ENCODE data around the gene IGSF22.
"Not testable (repeated sequence)": the region's sequence is repeated elsewhere in the genome, so short reads cannot be mapped to it uniquely, and the experiment has no call there.

Gene IGSF22

DNA sequence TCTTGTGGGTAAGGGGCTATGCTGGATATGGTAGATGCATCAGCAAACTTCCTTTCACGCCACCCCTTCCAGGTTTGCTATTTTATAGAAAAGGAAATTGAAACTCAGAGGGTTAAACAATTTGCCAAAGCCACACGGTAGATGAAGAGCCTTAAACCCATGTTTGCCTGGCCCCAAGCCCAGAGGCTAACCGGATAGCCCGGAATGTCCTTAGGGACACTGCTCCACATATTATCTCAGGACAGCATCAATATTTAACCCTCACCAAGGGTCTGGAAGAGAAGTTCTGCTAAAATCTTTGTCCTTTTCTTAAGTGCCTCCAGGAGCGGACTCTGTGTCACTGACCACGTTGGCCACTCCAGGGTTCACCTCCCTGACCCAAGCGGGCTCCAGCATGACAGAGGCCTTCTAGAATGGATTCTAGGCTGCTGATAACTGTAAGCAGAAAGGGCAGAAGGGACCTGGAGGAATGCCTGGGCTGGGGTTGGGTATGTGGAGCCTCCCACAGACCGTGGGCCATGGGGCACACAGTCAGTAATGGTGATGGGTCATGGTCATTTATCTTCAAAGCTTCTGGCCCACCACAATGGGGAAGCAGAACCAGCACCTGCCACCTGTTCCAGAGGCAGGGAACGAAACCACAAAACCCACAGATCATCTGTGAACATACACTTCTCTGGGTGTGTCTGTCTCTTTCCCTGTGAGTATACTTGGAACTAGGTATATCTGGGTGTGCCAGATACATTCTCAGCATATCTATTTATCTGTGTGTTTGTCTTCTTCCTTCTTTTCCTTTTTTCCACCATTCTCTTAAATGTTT, 32.8 kb downstream of the IGSF22 start:
- Mint-ChIP-seq H3K36me3 (ENCODE audit: low read depth) (no peaks in the 10 kb centered on the region), H3K4me3 (no peak overlapping the region), H3K27me3 (ENCODE audit: low read depth, poor library complexity) (peaks cover 53% of the 10 kb centered on the region), H3K9me3 (no peaks in the 10 kb centered on the region), H3K27ac (no peak overlapping the region), H3K4me1 (peaks cover 2% of the 10 kb centered on the region)
- no peak for DNase-seq
- TF ChIP-seq, protein P1, sequence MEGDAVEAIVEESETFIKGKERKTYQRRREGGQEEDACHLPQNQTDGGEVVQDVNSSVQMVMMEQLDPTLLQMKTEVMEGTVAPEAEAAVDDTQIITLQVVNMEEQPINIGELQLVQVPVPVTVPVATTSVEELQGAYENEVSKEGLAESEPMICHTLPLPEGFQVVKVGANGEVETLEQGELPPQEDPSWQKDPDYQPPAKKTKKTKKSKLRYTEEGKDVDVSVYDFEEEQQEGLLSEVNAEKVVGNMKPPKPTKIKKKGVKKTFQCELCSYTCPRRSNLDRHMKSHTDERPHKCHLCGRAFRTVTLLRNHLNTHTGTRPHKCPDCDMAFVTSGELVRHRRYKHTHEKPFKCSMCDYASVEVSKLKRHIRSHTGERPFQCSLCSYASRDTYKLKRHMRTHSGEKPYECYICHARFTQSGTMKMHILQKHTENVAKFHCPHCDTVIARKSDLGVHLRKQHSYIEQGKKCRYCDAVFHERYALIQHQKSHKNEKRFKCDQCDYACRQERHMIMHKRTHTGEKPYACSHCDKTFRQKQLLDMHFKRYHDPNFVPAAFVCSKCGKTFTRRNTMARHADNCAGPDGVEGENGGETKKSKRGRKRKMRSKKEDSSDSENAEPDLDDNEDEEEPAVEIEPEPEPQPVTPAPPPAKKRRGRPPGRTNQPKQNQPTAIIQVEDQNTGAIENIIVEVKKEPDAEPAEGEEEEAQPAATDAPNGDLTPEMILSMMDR (IDR thresholded peaks at IDR 0.05) = no peak

DNA sequence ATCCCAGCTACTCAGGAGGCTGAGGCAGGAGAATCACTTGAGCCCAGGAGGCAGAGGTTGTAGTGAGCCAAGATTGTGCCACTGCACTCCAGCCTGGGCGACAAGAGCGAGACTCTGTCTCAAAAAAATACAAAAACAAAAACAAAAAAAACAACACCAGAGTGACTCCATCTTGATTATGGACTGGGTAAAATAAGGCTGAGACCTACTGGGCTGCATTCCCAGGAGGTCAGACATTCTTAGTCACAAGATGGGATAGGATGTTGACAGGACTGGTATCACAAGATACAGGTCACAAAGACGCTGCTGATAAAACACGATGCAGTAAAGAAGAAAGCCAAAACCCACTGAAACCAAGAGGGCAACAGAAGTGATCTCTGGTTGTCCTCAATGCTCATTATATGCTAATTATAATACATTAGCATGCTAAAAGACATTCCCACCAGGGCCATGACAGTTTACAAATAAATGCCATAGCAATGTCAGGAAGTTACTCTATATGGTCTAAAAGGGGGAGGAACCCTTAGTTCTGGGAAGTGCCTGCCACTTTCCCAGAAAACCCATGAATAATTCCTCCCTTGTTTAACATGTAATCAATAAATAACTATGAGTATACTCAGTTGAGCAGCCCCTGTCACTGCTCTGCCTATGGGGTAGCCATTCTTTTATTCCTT, 34.4 kb downstream of the IGSF22 start:
- not testable (repeated sequence) for DNase-seq; H3K9me3 Mint-ChIP-seq; H3K4me3 Mint-ChIP-seq; H3K36me3 Mint-ChIP-seq (ENCODE audit: low read depth); H3K27ac Mint-ChIP-seq; H3K4me1 Mint-ChIP-seq
- peaks cover 38% of the 10 kb centered on the region for H3K27me3 Mint-ChIP-seq (ENCODE audit: low read depth, poor library complexity)

DNA sequence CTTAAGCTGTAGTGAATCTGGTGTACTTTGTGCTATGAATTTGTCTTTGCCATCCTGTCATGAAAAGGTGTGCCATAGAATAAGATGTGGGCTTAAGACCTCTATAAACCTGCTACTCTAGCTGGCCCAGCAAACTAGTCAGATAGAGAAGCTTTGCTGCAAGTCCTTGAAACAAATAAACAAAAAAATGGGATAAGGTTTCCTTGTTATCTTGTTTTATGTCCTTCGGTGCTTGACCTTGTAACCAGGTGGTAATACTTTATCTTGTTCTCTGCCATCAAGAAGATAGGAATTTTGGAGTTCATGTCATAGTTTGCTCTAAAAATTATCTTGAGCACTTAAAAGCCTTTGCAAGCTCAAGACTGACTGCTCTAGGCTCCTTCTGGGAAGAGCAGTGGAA, 41.7 kb downstream of the IGSF22 start:
- Mint-ChIP-seq H3K4me3 (no peak overlapping the region), H3K27ac (no peak overlapping the region), H3K36me3 (ENCODE audit: low read depth) (no peaks in the 10 kb centered on the region), H3K27me3 (ENCODE audit: low read depth, poor library complexity) (peaks cover 18% of the 10 kb centered on the region), H3K9me3 (no peaks in the 10 kb centered on the region), H3K4me1 (peaks cover 15% of the 10 kb centered on the region)
- no peak for DNase-seq
- TF ChIP-seq, protein P1 (IDR thresholded peaks at IDR 0.05) = no peak

DNA sequence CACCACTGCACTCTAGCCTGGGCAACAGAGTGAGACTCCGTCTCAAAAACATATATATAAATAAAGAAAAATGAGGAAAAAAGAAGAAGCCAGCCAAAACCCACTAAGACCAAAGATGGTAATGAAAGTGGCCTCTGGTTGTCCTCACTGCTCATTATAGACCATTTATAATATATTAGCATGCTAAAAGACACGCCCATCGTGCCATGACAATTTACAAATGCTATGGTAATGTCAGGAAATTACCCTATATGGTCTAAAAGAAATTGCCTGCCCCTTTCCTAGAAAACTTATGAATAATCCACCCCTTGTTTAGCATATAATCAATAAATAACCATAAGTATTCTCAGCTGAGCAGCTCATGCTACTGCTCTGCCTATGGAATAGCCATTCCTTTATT, 43.5 kb downstream of the IGSF22 start:
- H3K4me1 Mint-ChIP-seq = peaks cover 15% of the 10 kb centered on the region
- TF ChIP-seq, protein P1 (IDR thresholded peaks at IDR 0.05) = no peak
- no peaks in the 10 kb centered on the region for H3K9me3 Mint-ChIP-seq
- H3K4me3 Mint-ChIP-seq = no peak overlapping the region
- H3K36me3 Mint-ChIP-seq (ENCODE audit: low read depth) = no peaks in the 10 kb centered on the region
- H3K27me3 Mint-ChIP-seq (ENCODE audit: low read depth, poor library complexity) = peaks cover 14% of the 10 kb centered on the region
- no peak for DNase-seq
- no peak overlapping the region for H3K27ac Mint-ChIP-seq

DNA sequence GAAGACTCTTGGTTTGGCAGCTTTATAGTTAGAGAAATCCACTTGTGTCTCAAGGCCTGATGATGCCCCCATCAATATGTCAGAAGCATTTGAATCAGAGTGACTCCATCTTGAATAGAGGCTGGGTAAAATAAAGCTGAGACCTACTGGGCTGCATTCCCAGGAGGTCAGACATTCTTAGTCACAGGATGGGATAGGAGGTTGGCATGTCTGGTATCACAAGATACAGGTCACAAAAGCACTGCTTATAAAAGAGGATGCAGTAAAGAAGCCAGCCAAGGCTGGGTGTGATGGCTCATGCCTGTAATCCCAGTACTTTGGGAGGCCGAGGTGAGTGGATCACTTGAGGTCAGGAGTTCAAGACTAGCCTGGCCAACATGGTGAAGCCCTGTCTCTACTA, 44.0 kb downstream of the IGSF22 start:
- not testable (repeated sequence) for H3K4me3 Mint-ChIP-seq; DNase-seq; H3K9me3 Mint-ChIP-seq; H3K27ac Mint-ChIP-seq; H3K36me3 Mint-ChIP-seq (ENCODE audit: low read depth)
- peaks cover 14% of the 10 kb centered on the region for H3K27me3 Mint-ChIP-seq (ENCODE audit: low read depth, poor library complexity)
- peaks cover 15% of the 10 kb centered on the region for H3K4me1 Mint-ChIP-seq

DNA sequence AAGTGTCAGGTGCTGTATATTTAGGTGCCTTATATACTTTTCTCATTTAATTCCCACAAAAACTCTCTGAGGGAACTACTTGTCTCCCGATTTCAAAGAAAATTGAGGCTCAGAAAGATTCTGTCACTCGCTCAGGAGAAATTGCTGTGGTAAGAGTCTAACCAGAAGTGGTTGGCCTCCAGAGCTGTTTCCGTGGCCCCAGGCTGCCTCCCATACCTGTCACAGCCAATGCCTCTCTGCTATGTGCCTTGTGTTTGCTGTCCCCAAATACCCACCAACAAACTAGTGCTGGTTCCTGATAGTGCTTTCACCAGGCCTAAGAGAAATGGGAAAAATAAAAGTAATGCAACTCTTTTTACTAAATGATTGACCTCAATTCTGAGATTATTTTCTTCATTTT, 48.4 kb downstream of the IGSF22 start:
- Mint-ChIP-seq H3K27me3 (ENCODE audit: low read depth, poor library complexity) (peaks cover 6% of the 10 kb centered on the region), H3K4me1 (no peaks in the 10 kb centered on the region), H3K27ac (no peak overlapping the region), H3K9me3 (no peaks in the 10 kb centered on the region), H3K4me3 (no peak overlapping the region), H3K36me3 (ENCODE audit: low read depth) (no peaks in the 10 kb centered on the region)
- DNase-seq = no peak
- TF ChIP-seq, protein P1 (IDR thresholded peaks at IDR 0.05) = no peak

DNA sequence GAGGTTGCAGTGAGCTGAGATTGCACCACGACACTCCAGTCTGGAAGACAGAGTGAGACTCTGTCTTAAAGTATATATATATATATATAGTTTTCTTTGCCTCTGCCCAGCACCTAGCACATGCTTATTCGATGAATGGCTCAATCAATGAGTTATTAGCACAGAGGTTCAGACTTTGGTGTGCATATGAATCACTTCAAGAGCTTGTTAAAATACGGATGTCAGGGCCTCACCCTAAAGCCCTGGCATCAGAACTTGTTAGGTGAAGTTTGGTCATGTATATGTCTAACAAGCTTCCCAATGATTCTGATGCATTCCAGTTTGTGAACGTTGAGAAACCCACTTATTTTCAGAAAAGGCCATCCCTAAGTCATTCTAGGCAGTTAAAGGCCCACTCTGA, 49.2 kb downstream of the IGSF22 start:
- H3K4me3 Mint-ChIP-seq = no peak overlapping the region
- no peaks in the 10 kb centered on the region for H3K36me3 Mint-ChIP-seq (ENCODE audit: low read depth)
- no peak for DNase-seq
- H3K4me1 Mint-ChIP-seq = no peaks in the 10 kb centered on the region
- H3K9me3 Mint-ChIP-seq = no peaks in the 10 kb centered on the region
- TF ChIP-seq, protein P1 (IDR thresholded peaks at IDR 0.05) = no peak
- H3K27ac Mint-ChIP-seq = no peak overlapping the region
- H3K27me3 Mint-ChIP-seq (ENCODE audit: low read depth, poor library complexity) = peaks cover 3% of the 10 kb centered on the region

DNA sequence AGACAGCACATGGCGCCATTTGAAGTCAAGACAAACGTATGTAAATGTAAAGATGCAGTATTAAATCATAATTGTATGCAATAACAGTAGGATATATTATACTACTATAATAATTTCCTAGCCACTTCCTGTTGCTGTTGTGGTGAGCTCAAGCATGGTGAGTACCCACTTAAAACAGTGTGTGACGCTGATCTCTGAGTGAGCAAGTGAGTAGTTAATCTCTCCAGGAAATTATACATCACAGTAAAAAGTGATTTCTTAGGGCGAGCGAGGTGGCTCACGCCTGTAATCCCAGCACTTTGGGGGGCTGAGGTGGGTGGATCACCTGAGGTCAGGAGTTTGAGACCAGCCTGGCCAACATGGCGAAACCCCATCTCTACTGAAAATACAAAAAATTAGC, 53.8 kb downstream of the IGSF22 start:
- H3K4me1 Mint-ChIP-seq; DNase-seq; H3K9me3 Mint-ChIP-seq; H3K36me3 Mint-ChIP-seq (ENCODE audit: low read depth); H3K4me3 Mint-ChIP-seq; H3K27ac Mint-ChIP-seq; H3K27me3 Mint-ChIP-seq (ENCODE audit: low read depth, poor library complexity): not testable (repeated sequence)
